Retinal pigment epithelial cell (primary cell): ENCODE measurements around the gene ARHGAP12.
"Not testable (repeated sequence)": the region's sequence is repeated elsewhere in the genome, so short reads cannot be mapped to it uniquely, and the experiment has no call there.

ENCODE experiments used
- DNase-seq: peaks from one replicate; pipeline ENCODE4 v3.0.0-alpha.2; 2010; ENCODE audit warnings: low read depth
- H3K4me3 ChIP-seq: 2 replicates; pipeline ENCODE4 v1.5.1; 2011; ENCODE audit warnings: mild to moderate bottlenecking, low read length, control low read depth, moderate library complexity
- CTCF ChIP-seq: conservative IDR thresholded peaks from 2 replicates; pipeline ENCODE4 v1.5.1; 2011; ENCODE audit warnings: low read depth, low read length, control low read depth, inconsistent platforms

The ARHGAP12 gene

GRCh38 chr10:31771331-31771831 lies 157.2 kb downstream of the ARHGAP12 start:
- H3K4me3 ChIP-seq, result no peak overlapping the region
- no peak for TF ChIP-seq CTCF
- DNase-seq, result no peak

DNA sequence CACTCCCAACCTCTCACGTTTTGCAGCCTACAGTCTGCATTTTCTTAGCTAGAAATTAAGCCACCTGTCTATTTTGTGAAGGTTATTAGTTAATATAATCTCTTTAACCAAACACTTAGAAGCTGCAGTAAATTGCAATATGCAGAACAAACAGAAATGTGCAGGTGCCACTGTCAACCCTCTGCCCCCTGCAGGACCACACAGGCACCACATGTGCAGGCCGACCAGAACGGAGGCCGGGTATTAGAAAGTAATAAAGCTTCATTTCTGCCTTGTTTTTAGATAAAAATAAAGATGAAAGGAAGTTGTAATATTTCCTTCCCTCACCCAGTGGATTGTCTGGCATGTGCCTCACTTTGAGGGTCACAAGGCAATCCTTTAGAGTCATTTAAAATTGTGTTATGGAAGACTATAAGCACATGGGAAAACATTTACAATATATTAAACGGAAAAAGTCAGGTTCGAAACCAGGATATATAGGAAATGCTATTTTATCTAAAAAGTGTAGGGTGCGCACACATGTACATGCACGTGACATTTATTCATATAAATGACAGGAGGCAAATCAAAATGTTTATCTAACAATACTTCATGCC lies 158.2 kb downstream of the ARHGAP12 start:
- peak; percentile 63 for TF ChIP-seq CTCF
- no peak for DNase-seq

DNA sequence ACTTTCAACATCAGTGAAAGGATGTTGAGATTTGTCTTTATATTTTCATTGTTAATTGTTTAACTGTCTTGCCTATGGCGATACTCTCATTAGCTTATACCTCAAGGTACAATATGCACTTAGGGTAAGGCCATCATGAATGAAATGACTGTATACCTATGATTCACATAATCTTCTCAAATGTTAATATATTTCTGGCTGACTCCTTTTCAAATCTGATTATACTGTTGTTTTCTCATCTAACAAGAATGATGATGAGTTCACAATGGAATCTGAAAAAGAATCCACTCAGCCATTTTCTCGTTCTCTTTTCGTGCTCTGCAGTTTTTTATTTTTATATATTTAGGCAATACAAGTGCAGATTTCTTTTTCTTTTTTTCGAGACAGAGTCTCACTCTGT lies 159.1 kb downstream of the ARHGAP12 start:
- no peak for DNase-seq
- no peak overlapping the region for H3K4me3 ChIP-seq
- no peak for TF ChIP-seq CTCF

More for the DNA sequence above, 158.2 kb downstream of the ARHGAP12 start:
- H3K4me3 ChIP-seq, result no peak overlapping the region

GRCh38 chr10:31768935-31769334 lies 159.7 kb downstream of the ARHGAP12 start:
- not testable (repeated sequence) for DNase-seq, H3K4me3 ChIP-seq

DNA sequence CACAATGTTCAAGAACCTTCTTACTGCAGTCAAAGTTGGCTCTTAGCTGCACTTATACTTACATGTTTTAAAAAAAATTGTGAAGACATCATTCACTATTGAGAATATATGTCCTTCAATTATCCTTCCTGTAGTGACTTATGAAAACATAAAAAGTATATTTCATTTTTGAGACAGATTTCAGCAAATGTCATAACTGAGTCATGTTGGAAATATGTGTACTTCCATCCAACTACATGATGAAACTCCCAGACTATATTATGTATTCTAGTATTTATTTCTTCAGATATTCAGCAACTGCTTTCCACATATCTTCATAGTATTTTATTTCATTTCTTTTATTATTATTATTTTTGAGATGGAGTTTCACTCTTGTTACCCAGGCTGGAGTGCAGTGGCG lies 160.2 kb downstream of the ARHGAP12 start:
- H3K4me3 ChIP-seq, result no peak overlapping the region
- no peak for DNase-seq
- TF ChIP-seq CTCF, result no peak

- H3K4me3 ChIP-seq, result no peak overlapping the region
- no peak for DNase-seq
- no peak for TF ChIP-seq CTCF
Observed at GRCh38 chr10:31765541-31765940, 163.1 kb downstream of the ARHGAP12 start.

DNA sequence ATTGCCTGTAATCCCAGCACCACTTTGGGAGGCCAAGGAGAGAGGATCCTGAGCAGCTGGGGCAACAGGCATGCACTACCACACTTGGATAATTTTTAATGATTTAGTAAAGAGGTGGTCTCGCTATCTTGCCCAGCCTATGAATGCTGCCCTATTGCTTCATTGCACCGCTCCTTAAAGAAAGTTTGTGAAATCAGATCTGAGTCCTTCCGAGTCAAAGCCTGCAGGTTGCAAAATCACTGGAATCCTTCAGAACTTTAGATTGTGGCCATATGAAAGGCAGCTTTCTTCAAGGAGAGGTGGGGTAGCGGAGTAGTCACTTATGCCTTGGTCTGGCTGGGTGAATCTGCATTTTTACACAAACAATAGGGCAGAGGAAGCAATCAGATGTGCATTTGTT lies 166.3 kb downstream of the ARHGAP12 start:
- TF ChIP-seq CTCF, result no peak
- H3K4me3 ChIP-seq, result no peak overlapping the region
- no peak for DNase-seq

DNA sequence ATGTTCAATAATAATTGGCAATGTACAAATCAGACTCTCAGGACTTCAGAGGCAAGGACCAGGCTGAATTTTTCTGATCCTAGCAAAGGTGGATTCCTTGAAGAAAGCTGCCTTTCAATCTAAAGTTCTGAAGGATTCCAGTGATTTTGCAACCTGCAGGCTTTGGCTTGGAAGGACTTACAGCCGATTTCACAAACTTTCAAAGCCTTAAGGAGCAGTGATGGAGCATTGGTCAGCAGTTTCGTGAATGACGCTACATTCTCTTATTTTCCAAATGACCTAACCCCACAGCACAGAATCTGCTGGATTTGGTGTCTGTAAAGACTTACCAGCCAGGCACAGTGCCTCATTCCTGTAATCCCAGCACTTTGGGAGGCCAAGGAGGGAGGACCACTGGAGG lies 167.5 kb downstream of the ARHGAP12 start:
- H3K4me3 ChIP-seq, result no peak overlapping the region
- DNase-seq, result no peak
- TF ChIP-seq CTCF, result no peak
